Eye (tissue), 1 donor: Measurements from ENCODE around the gene FCHSD2.
A peak's percentile ranks its signal among the peaks of the same experiment; 100 is the strongest.
"Not testable (repeated sequence)": the region's sequence is repeated elsewhere in the genome, so short reads cannot be mapped to it uniquely, and the experiment has no call there.

Experiments used
- DNase-seq: peaks from one replicate; pipeline ENCODE4 v3.0.0-alpha.2; 2015

Gene FCHSD2

DNA sequence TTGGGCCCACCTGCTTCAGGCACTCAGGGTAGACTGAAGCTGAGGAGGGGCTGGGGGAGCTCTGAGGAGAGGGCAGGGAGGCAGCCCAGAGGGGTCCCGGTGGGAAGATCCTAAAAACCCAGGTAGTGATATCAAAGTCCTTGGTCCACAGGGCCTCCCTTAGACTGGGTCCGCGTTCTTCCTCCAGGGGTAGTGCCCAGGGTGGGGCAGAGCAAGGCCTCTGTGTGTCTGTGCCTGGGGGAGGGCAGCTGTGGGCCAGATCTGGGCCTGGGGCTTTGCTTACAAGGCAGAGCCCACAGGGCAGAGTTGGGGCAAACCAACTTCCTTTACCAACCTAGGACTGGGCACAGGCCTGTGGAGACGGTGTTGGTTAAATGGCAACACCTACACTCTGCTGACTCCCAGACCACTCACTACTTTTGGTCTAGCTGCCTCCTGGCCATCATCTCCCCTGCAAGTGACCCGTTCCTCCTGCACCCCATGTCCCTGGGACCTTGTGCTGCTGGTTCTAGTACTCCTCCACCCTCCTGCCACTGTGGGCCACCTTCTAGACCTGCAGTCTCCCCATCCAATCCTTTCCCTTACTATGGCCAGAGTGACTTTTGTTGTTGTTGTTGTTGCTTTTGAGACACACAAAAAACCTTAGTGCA lies 312.1 kb downstream of the FCHSD2 start:
- no peak for DNase-seq

GRCh38 chr11:72829178-72829577 lies 312.9 kb downstream of the FCHSD2 start:
- no peak for DNase-seq

DNA sequence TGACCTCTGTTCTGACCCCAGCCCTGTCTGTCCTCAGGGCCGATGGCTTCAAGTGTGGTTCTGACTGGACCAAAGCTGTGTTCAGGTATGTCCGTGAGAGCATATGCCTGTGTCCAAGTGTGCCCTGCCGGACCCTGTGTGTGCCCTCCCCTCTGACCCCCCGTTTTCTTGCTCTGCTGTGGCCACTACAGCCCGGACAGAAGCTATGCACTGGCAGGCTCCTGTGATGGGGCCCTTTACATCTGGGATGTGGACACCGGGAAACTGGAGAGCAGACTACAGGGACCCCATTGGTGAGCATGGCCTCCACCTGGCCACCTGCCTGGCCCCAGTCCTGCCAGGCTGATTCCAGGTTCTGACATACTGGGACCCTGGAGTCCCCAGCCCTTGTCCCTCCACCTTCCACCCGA lies 313.4 kb downstream of the FCHSD2 start:
- no peak for DNase-seq

DNA sequence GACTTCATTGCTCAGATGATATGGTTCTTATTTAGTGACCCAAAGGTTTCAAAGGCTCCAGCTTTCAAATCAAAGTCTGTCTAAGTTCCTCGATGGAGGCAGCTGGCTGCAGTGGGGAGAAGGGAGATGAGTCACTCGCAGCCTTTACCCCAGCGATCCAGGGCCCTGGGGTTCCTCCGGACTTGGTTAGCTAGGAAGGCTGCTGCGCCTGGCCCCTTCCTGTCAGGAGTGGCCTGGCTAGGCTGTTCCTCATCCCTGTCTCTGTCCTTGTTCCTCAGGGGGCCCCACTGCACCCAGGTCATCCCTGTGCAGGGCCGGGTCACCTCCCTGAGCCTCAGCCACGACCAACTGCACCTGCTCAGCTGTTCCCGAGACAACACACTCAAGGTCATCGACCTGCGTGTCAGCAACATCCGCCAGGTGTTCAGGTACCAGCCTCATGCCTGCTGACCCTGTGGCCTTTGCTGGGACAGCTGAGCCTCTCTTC lies 314.0 kb downstream of the FCHSD2 start:
- DNase-seq: no peak

GRCh38 chr11:72827656-72828055 lies 314.5 kb downstream of the FCHSD2 start:
- not testable (repeated sequence) for DNase-seq

DNA sequence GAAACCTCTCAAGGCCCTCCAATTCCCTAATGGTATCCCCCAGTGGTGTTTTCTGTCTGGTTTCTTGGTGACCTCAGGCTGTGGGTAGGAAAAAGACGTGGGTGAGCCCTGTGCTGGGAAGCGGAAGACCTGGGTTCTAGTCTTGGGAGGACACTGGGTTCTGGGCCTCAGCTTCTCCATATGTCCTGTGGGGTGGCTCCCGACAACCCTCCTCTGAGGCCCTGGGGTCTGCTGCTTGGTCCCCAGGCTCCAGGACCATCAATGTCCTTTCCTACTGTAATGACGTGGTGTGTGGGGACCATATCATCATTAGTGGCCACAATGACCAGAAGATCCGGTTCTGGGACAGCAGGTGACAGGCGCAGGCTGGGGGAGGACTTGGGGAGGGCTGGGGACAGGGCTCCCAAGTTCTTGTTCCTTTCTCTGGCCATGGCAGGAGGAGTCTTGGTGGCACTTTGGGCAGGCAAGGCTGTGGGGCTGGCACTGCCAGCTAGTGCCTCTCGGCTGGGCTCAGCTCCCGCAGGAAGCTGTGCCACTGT lies 315.1 kb downstream of the FCHSD2 start:
- DNase-seq: no peak

DNA sequence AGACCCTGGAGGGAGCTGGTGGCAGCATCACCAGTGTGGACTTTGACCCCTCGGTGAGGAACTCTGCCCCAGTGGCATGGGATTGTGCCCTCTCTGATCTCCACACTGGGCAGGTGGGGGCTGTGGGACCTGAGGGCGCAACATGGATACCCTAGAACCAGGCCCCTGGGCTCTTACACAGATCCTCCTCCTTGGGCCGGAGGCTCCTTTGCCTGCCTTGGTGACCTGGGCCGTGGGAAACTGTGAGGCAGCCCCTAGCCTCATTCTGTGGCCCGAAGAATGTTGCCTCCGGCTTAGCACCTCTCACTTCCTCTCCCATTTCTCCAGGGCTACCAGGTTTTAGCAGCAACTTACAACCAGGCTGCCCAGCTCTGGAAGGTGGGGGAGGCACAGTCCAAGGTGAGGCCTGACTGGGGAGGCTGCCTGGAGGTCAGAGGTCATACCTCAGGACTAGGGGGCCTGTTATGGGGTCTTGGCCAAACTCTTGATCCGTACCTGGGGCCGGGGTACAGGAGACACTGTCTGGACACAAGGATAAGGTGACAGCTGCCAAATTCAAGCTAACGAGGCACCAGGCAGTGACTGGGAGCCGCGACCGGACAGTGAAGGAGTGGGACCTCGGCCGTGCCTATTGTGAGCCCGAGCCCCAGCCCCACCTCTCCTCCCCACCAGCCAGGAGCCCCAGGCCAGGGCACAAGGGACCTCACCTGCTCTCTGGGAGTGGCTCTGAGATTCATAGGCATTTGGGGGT lies 315.8 kb downstream of the FCHSD2 start:
- DNase-seq: no peak

- no peak for DNase-seq
These were observed 316.5 kb downstream of the FCHSD2 start for GRCh38 chr11:72825661-72826060.

- no peak for DNase-seq
These were observed 317.2 kb downstream of the FCHSD2 start for GRCh38 chr11:72824811-72825505.

GRCh38 chr11:72824020-72824419 lies 318.1 kb downstream of the FCHSD2 start:
- no peak for DNase-seq

DNA sequence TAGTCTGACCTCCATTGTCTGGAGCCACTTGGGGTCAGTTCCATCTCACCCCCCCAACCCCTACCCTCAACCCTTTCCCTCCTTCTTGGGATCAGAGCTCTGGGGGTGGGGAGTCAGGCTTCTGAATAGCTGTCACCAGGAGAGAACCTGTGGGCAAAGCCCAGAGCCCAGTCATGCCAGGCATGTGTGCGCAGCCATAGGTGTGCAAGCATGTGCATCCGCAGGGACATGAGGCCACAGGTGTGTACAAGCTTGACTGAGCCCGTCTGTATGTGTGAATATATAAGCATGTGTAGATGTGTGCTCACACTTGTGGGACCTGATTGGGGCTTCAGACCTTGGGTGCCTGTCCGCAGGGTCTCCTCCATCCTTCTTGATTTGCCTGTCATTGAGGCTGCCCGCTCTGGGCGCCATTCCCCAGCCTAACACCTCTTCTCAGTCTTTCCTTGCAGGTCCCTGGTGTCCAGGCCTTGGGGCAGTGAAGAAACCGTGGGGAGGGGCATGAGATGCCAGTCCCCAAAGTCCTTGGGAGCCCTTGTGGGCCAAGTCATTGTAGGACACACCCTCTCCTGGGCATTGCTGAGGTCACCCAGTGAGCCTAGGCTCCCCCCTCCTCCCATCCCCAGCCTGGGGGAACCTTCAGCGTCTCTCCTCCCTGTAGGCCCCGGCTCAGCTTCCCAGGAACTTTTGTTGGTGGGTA lies 318.9 kb downstream of the FCHSD2 start:
- DNase-seq: no peak

DNA sequence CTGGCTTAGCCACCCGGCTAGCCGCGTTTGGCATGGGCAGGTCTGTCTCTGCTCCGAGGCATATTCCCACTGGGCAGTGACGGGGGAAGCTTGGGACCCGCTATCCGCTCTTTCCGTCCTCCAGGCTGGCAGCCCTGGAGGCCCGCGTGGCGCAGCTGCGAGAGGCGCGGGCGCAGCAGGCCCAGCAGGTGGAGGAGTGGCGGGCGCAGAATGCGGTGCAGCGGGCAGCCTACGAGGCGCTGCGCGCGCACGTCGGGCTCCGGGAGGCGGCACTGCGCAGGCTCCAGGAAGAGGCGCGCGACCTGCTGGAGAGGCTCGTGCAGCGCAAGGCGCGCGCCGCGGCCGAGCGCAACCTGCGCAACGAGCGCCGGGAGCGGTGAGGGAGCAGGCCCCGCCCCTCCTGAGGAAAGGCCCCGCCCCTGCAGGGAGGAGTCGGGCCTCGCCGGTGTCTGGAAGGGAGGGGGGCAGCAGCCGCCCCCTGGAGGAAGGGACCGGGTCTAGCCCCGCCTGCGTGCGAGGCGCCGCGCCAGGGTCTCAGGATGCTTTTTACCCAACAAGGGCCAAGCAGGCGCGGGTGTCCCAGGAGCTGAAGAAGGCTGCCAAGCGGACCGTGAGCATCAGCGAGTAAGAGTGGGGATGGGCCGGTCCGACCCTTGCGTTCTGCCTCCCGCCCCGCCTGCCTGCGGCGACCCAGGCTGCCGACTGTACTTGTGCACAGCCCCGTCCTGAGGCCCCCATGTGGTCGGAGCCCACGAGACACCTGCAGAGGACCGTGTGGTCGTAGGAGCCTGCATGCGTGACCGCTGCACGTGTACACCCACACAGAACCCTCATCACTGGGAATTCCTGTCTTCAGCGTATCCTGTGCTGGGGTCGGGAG lies 320.0 kb downstream of the FCHSD2 start:
- peak; percentile 97 for DNase-seq

GRCh38 chr11:72821221-72821919 lies 320.7 kb downstream of the FCHSD2 start:
- peak; percentile 41 for DNase-seq

DNA sequence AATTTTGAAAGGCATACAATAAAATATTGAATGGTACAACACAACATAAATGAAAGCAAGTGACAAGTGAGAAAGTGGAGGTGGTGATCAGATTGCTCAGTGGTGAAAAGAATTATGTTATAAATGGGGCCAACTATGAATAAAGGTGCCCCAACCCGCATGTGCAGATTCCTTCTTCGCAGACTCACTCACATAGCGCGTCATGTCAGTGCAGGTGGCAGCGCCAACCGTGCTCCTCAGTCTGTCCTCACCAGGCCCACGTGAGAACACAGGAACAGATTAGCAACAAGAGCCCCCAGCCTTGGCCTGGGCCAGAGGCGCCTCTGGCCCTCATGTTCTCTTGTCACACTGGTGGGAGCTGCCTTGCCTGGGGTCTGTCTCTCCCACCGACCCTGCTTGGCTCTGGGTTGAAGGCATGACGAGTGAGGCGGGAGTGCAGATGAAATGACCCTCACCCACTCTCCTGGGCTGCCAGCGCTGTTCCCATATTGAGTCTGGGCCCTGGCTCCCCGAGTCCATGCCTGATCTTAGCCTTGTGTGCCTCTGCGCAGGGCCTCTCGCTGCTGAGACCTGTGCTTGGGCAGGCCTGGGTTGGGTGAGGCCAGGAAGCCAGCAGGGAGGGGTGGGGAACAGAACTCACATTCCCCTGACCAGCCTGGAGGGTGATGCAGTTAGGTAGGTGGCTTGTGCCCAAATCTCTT lies 321.5 kb downstream of the FCHSD2 start:
- DNase-seq: no peak

DNA sequence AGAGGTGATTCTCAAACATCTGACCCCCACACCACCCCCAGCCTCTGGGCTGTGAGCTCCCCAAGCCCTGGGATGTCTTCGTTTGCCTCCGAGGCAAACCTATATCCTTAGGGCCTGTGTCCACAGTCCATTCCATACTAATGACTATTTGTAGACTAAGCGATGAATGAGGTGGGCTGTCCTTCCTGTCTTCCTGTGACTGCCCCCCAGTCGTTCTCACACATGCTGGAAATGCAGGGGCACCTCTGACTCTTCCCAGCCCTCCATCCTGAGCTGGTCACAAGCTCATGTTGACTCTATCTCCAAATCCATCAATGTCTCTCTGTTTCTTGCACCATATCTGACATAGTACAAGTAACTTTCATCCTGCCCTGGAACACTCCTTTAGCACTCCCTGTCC lies 323.1 kb downstream of the FCHSD2 start:
- DNase-seq: no peak

- DNase-seq: no peak
These were observed 324.2 kb downstream of the FCHSD2 start for GRCh38 chr11:72817966-72818365.

GRCh38 chr11:72816404-72816990 lies 325.6 kb downstream of the FCHSD2 start:
- DNase-seq: no peak

DNA sequence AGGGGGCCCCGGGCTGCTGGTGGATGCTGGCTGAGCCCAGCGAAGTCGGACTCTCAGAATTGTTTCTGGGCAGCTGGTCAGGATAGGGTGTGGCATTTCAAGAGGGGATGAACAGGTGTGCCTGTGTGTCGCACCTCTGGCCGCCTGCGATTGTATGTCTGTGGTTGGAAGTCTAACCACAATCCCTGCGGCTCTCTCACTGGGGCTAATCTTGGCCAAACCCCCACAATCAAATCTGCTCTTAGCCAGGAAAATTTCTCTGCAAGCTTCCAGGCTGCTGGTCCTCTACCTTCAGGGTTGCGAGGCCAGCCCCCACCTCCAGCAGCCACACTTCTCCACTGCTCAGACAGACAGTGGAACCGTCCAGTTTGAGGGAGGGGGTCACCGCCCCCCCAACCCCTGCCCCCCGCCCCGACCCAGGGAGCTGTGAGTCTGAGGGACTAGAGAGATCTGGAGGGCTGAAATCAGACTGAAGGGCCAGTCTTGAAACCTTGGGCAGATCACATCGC lies 327.0 kb downstream of the FCHSD2 start:
- DNase-seq: no peak

GRCh38 chr11:72814286-72815109 lies 327.6 kb downstream of the FCHSD2 start, which contains the start of gene ATG16L2:
TSS of gene ATG16L2 (plus strand) at chr11:72814411. CDS start at chr11:72814446, 35 bp downstream.
- DNase-seq: peak; percentile 92
